Esophagus squamous epithelium (tissue), 4 donors: ENCODE data around the gene CHCHD3.

Experiments used
- CTCF ChIP-seq, 6 experiments: fragments of 450-650 bp in 4 of 6; fragments of 200-600 bp in 2 of 6; sonication (generic) in 2 of 6; IDR thresholded peaks; one replicate each; pipeline ENCODE4 v1.5.1; 2016 to 2019; ENCODE audit warnings: antibody characterized with exemption in 6 of 6, mild to moderate bottlenecking in 4 of 6, moderate library complexity in 4 of 6
- POLR2A ChIP-seq, 4 donors: fragments of 450-650 bp; IDR thresholded peaks; one replicate each; pipeline ENCODE4 v1.6.1; 2017; ENCODE audit warnings: antibody characterized with exemption in 4 of 4, mild to moderate bottlenecking in 4 of 4, moderate library complexity in 3 of 4

- no peak for TF ChIP-seq CTCF (IDR thresholded peaks at IDR 0.05)
- TF ChIP-seq POLR2A (IDR thresholded peaks at IDR 0.05), result no peak
Observed at GRCh38 chr7:132932296-132933071, 149.4 kb downstream of the CHCHD3 start.
